Skeletal muscle cell (primary cell): Measurements from ENCODE around the gene RAPGEF6.
"Not testable (repeated sequence)": the region's sequence is repeated elsewhere in the genome, so short reads cannot be mapped to it uniquely, and the experiment has no call there.

Source experiments
- DNase-seq: peaks from one replicate; pipeline ENCODE4 v3.0.0-alpha.2; 2010; ENCODE audit warnings: low read depth
- H3K4me3 ChIP-seq: 2 replicates; pipeline ENCODE4 v1.5.1; 2011; ENCODE audit warnings: low read depth, mild to moderate bottlenecking, control low read depth, low read length, moderate library complexity

The RAPGEF6 gene

DNA sequence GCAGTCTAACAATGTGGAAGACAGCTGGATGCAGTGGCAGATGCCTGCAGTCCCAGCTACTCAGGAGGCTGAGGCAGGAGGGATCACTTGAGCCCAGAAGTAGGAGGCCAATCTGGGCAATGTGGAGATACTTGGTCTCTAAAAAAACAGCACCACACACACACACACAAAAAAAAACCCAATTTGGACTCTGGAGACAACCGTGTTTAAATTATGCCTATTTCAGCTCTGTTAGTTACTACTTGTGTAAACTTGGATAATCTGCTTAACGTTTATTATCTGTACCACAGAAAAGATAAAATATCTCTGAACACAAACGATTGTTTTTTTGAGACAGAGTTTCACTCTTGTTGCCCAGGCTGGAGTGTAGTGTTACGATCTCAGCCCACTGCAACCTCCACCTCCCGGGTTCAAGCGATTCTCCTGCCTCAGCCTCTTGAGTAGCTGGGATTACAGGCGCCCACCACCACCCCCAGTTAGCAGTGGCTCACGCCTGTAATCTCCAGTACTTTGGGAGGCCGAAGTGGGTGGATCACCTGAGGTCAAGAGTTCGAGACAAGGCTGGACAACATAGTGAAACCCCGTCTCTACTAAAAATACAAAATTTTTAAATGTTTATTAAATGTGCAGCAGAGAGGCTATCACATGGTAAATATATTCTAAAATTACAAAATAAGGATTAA lies 17.7 kb downstream of the RAPGEF6 start:
- no peak for DNase-seq

GRCh38 chr5:131615957-131616356 lies 19.1 kb downstream of the RAPGEF6 start:
- no peak overlapping the region for H3K4me3 ChIP-seq
- no peak for DNase-seq

More for the DNA sequence above, 17.7 kb downstream of the RAPGEF6 start:
- H3K4me3 ChIP-seq: no peak overlapping the region

DNA sequence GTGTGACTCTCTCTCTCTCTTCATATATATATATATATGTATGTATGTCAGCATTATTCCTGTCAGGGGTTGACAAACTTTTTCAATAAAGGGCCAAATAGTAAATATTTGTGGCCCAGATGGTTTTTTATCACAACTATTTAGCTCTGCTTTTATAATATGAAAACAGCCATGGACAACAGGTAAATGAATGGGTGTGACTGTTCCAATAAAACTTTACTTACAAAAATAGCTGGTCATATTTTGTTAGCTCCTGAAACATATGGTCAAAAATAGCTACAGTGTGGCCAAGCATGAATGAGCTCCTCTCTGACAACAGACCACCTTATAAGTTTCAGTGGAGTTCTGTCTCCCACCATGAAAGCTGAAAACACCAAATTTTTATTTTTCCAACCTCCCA lies 21.6 kb downstream of the RAPGEF6 start:
- DNase-seq: no peak
- H3K4me3 ChIP-seq: no peak overlapping the region

GRCh38 chr5:131611064-131611381 lies 24.0 kb downstream of the RAPGEF6 start:
- DNase-seq: no peak
- no peak overlapping the region for H3K4me3 ChIP-seq

- H3K4me3 ChIP-seq: no peak overlapping the region
- DNase-seq: peak; percentile 28
Observed at GRCh38 chr5:131610198-131611063, 24.6 kb downstream of the RAPGEF6 start.

GRCh38 chr5:131609774-131610173 lies 25.3 kb downstream of the RAPGEF6 start:
- no peak for DNase-seq
- no peak overlapping the region for H3K4me3 ChIP-seq

DNA sequence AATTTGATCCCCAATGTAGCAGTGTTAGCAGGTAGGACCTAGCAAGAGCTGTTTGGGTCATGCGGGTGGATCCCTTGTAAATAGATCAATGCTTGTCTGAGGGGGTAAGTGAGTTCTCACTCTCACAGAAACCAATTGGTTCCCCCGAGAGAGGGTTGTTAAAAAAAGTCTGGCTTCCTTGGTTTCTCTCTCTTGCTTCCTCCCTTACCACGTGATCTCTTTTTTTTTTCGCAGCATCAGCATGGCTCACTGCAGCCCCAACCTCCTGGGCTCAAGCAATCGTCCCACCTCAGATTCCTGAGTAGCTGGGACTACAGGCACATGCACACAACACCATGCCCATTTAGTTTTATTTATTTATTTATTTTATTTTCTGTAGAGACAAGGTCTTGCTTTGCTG lies 26.4 kb downstream of the RAPGEF6 start:
- no peak for DNase-seq
- H3K4me3 ChIP-seq: no peak overlapping the region

DNA sequence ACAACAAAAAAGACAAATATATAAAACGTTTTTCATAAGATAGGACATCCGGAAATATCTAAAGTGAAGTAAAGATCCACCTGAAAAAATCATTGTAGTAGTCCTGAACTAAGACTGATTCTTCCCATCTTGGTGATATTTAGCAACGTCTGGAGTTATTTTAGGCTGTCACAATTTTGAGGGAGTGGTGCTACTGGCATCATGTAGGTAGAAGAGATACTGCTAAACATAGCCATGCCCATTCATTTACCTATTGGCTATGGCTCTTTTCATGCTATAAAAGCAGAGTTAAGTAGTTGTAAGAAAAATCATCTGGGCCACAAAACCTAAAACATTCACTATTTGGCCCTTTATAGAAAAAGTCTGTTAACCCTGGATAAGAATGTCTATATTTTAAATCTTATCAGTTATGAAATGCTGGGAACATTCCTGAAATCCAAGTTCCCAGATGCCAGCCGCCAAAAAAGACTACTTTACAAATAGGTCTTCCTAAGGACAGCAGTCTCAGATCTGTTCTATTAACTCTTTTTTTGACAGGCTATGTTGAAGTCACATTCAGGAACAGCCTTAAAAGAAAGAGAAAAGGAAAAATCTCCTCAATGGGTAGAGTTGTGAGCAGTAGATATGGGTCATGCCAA lies 27.0 kb downstream of the RAPGEF6 start:
- no peak overlapping the region for H3K4me3 ChIP-seq
- DNase-seq: no peak

DNA sequence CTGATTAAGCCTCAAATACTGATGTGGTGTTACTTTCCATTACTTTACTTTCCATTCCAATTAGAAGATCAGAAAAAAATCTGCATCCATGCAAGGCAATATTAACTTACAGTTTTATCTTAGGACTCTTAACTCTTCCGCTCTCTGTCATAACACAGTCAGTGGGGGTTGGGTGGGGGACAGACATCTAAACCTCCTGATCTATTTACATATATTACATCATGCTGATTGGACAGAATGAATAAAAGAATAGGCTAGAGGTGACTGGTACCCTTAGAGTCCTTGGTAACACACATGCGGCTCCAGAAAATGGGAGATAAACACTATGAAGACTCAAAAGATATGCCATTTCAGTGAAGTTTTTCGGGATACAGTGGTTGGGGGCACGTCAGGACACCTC lies 27.6 kb downstream of the RAPGEF6 start:
- DNase-seq: no peak
- no peak overlapping the region for H3K4me3 ChIP-seq

GRCh38 chr5:131605086-131605485 lies 29.9 kb downstream of the RAPGEF6 start:
- no peak for DNase-seq
- no peak overlapping the region for H3K4me3 ChIP-seq

GRCh38 chr5:131595088-131596033 lies 39.7 kb downstream of the RAPGEF6 start:
- H3K4me3 ChIP-seq: no peak overlapping the region
- DNase-seq: no peak

GRCh38 chr5:131593921-131594320 lies 41.1 kb downstream of the RAPGEF6 start:
- no peak overlapping the region for H3K4me3 ChIP-seq
- DNase-seq: no peak

GRCh38 chr5:131593436-131593835 lies 41.6 kb downstream of the RAPGEF6 start:
- not testable (repeated sequence) for DNase-seq

GRCh38 chr5:131589510-131590348 lies 45.3 kb downstream of the RAPGEF6 start:
- peak; percentile 15 for DNase-seq
- no peak overlapping the region for H3K4me3 ChIP-seq

More at GRCh38 chr5:131593436-131593835, 41.6 kb downstream of the RAPGEF6 start:
- not testable (repeated sequence) for H3K4me3 ChIP-seq

DNA sequence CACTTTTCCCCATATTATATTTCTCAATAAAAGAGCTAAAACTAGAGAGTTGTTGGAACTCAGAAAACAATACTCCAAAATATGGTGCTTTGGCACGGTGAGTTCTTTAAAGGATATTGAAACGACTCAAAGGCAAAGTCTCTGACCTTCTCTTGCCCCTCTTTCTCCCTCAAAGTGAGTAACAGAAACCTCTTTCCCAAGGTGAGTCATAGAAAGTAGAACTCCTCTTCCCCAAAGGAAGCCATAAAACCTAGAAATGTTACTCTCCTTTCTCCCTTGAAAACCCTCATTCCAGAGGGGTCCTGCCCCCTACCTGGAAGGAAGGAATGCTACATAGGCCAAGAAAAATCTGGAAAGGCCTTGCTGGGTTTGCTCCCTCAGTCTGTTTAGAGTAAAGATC lies 47.5 kb downstream of the RAPGEF6 start:
- peak; percentile 4 for DNase-seq
- no peak overlapping the region for H3K4me3 ChIP-seq

GRCh38 chr5:131581702-131582101 lies 53.3 kb downstream of the RAPGEF6 start:
- no peak for DNase-seq

GRCh38 chr5:131579917-131580671 lies 54.9 kb downstream of the RAPGEF6 start:
- no peak for DNase-seq

More at GRCh38 chr5:131581702-131582101, 53.3 kb downstream of the RAPGEF6 start:
- no peak overlapping the region for H3K4me3 ChIP-seq

More at GRCh38 chr5:131579917-131580671, 54.9 kb downstream of the RAPGEF6 start:
- H3K4me3 ChIP-seq: no peak overlapping the region
